H9 (cell line): ENCODE results near the gene KCNIP1. TPM values are rescaled to one million over a fixed set of nuclear protein-coding genes. Genes with fewer than 3 reads are reported as not detected.

Source experiments
- DNase-seq: peaks from one replicate; pipeline ENCODE4 v3.0.0-alpha.2; 2017
- H2AFZ ChIP-seq: one replicate; pipeline ENCODE4 v1.6.1; 2013; ENCODE audit warnings: mild to moderate bottlenecking, low read length, control low read depth, moderate library complexity
- H2AK5ac ChIP-seq: 2 replicates; pipeline ENCODE4 v1.6.1; 2013; ENCODE audit warnings: low read length, control low read depth, mixed read lengths; ENCODE audit not compliant: insufficient read length
- H2BK120ac ChIP-seq: one replicate; pipeline ENCODE4 v1.6.1; 2013; ENCODE audit warnings: low read depth, mild to moderate bottlenecking, low read length, control low read depth, inconsistent platforms; ENCODE audit not compliant: poor library complexity, severe bottlenecking
- H2BK12ac ChIP-seq: 2 replicates; pipeline ENCODE4 v1.6.1; 2013; ENCODE audit warnings: low read length, control low read depth, mixed read lengths, low read depth; ENCODE audit not compliant: insufficient read length
- H2BK15ac ChIP-seq: 2 replicates; pipeline ENCODE4 v1.6.1; 2013; ENCODE audit warnings: low read depth, low read length, control low read depth
- H2BK20ac ChIP-seq: one replicate; pipeline ENCODE4 v1.6.1; 2013; ENCODE audit warnings: low read depth, mild to moderate bottlenecking, low read length, control low read depth, inconsistent platforms; ENCODE audit not compliant: poor library complexity, severe bottlenecking
- H2BK5ac ChIP-seq: 2 replicates; pipeline ENCODE4 v1.6.1; 2013; ENCODE audit warnings: low read length, control low read depth, mixed read lengths; ENCODE audit not compliant: insufficient read length
- H3K14ac ChIP-seq: 2 replicates; pipeline ENCODE4 v1.6.1; 2013; ENCODE audit warnings: low read length, control low read depth; ENCODE audit not compliant: insufficient read depth
- H3K18ac ChIP-seq: 2 replicates; pipeline ENCODE4 v1.6.1; 2013; ENCODE audit warnings: low read depth, mild to moderate bottlenecking, mixed read lengths, low read length, control low read depth; ENCODE audit not compliant: insufficient read length
- H3K23ac ChIP-seq: 2 replicates; pipeline ENCODE4 v1.6.1; 2013; ENCODE audit warnings: low read length, control low read depth, mixed read lengths, low read depth; ENCODE audit not compliant: insufficient read length
- H3K23me2 ChIP-seq: 2 replicates; pipeline ENCODE4 v1.6.1; 2013; ENCODE audit warnings: low read depth, mild to moderate bottlenecking, mixed read lengths, low read length, control low read depth; ENCODE audit not compliant: insufficient read length, poor library complexity, severe bottlenecking
- H3K27ac ChIP-seq: 2 replicates; pipeline ENCODE4 v1.5.1; 2013; ENCODE audit warnings: low read length, control low read depth, mixed read lengths, low read depth; ENCODE audit not compliant: insufficient read length
- H3K27me3 ChIP-seq: 2 replicates; pipeline ENCODE4 v1.6.1; 2013; ENCODE audit warnings: low read length, control low read depth, inconsistent platforms; ENCODE audit not compliant: insufficient read depth
- H3K4ac ChIP-seq: 2 replicates; pipeline ENCODE4 v1.6.1; 2013; ENCODE audit warnings: low read depth, mild to moderate bottlenecking, control low read depth, inconsistent platforms, low read length, moderate library complexity
- H3K4me1 ChIP-seq: 2 replicates; pipeline ENCODE4 v1.6.1; 2013; ENCODE audit warnings: low read length, control low read depth, inconsistent platforms; ENCODE audit not compliant: insufficient read depth
- H3K4me2 ChIP-seq: 2 replicates; pipeline ENCODE4 v1.6.1; 2013; ENCODE audit warnings: low read length, control low read depth, mixed read lengths; ENCODE audit not compliant: insufficient read length, insufficient read depth
- H3K56ac ChIP-seq: 2 replicates; pipeline ENCODE4 v1.6.1; 2013; ENCODE audit warnings: low read depth, mild to moderate bottlenecking, mixed read lengths, low read length, control low read depth; ENCODE audit not compliant: insufficient read length
- H3K79me1 ChIP-seq: 2 replicates; pipeline ENCODE4 v1.6.1; 2013; ENCODE audit warnings: low read depth, mild to moderate bottlenecking, moderate library complexity, low read length, control low read depth, inconsistent platforms; ENCODE audit not compliant: insufficient read depth, poor library complexity, severe bottlenecking
- H3K79me2 ChIP-seq: 2 replicates; pipeline ENCODE4 v1.6.1; 2013; ENCODE audit warnings: low read length, control low read depth, inconsistent platforms; ENCODE audit not compliant: insufficient read depth
- H3K9ac ChIP-seq: 2 replicates; pipeline ENCODE4 v1.6.1; 2013; ENCODE audit warnings: low read length, control low read depth, mixed read lengths; ENCODE audit not compliant: insufficient read length; ENCODE audit errors: extremely low read depth
- H3K9me3 ChIP-seq: one replicate; pipeline ENCODE4 v1.6.1; 2013; ENCODE audit warnings: low read depth, low read length, inconsistent platforms; ENCODE audit not compliant: control insufficient read depth
- H3T11ph ChIP-seq: one replicate; pipeline ENCODE4 v1.6.1; 2013; ENCODE audit warnings: mild to moderate bottlenecking, low read length, control low read depth, inconsistent platforms
- H4K20me1 ChIP-seq: one replicate; pipeline ENCODE4 v1.6.1; 2013; ENCODE audit not compliant: control insufficient read depth, insufficient read length, insufficient read depth
- H4K5ac ChIP-seq: 2 replicates; pipeline ENCODE4 v1.6.1; 2013; ENCODE audit warnings: low read depth, mild to moderate bottlenecking, mixed read lengths, low read length, control low read depth; ENCODE audit not compliant: insufficient read length
- H4K8ac ChIP-seq: replicated peaks from 2 replicates; pipeline ENCODE4 v1.6.1; 2013; ENCODE audit warnings: low read length, control low read depth, mixed read lengths, low read depth; ENCODE audit not compliant: insufficient read length
- H4K91ac ChIP-seq: 2 replicates; pipeline ENCODE4 v1.6.1; 2013; ENCODE audit warnings: low read depth, mild to moderate bottlenecking, moderate library complexity, mixed read lengths, low read length, control low read depth; ENCODE audit not compliant: insufficient read length
- H3K27ac Mint-ChIP-seq, 3 experiments: 2 replicates in 2 of 3; 3 replicates in 1 of 3; pipeline ENCODE4 v1.8.0; 2020 to 2021; ENCODE audit warnings: mixed read lengths in 3 of 3, mild to moderate bottlenecking in 1 of 3, moderate library complexity in 1 of 3
- H3K27me3 Mint-ChIP-seq: 2 replicates; pipeline ENCODE4 v1.8.0; 2021; ENCODE audit warnings: low read depth, mild to moderate bottlenecking, moderate library complexity, mixed read lengths
- H3K36me3 Mint-ChIP-seq, 3 experiments: 2 replicates in 2 of 3; 3 replicates in 1 of 3; pipeline ENCODE4 v1.8.0; 2020 to 2021; ENCODE audit warnings: low read depth in 3 of 3, mixed read lengths in 3 of 3; ENCODE audit not compliant: insufficient read depth in 1 of 3
- H3K4me1 Mint-ChIP-seq, 2 experiments: 2 replicates each; pipeline ENCODE4 v1.8.0; 2020; ENCODE audit warnings: mixed read lengths in 2 of 2
- H3K4me3 Mint-ChIP-seq, 2 experiments: 2 replicates in 1 of 2; 3 replicates in 1 of 2; pipeline ENCODE4 v1.8.0; 2020 to 2021; ENCODE audit warnings: mild to moderate bottlenecking in 2 of 2, mixed read lengths in 2 of 2, moderate library complexity in 1 of 2
- H3K9me3 Mint-ChIP-seq, 2 experiments: 2 replicates in 1 of 2; 3 replicates in 1 of 2; pipeline ENCODE4 v1.8.0; 2020; ENCODE audit warnings: mild to moderate bottlenecking in 2 of 2, mixed read lengths in 2 of 2, moderate library complexity in 1 of 2
- CTCF ChIP-seq: fragments of 200-600 bp; sonication (generic); conservative IDR thresholded peaks from 3 replicates; pipeline ENCODE4 v1.8.0; 2021; ENCODE audit warnings: antibody characterized with exemption, mild to moderate bottlenecking
- WGBS: extraction: QIAGEN DNeasy Blood & Tissue Kit; methylation state at CpG from one replicate; pipeline ENCODE4 v1.1.7; 2013; ENCODE audit warnings: missing lambda C conversion rate, low lambda C conversion rate, mixed read lengths; ENCODE audit not compliant: insufficient read length; ENCODE audit errors: extremely low coverage; 5-methylcytosine and 5-hydroxymethylcytosine counted together
- total RNA-seq: library from RNA; stranded (reverse); gene quantifications from 2 replicates; pipeline ENCODE4 v1.2.1, GENCODE V29; 2021

KCNIP1 gene
- total RNA-seq, 1 experiment from 2014 or later: 0.63 TPM

- H3K4me2 ChIP-seq: no peak overlapping the region
- no peak for DNase-seq
- no peak overlapping the region for H4K91ac ChIP-seq
- H2AFZ ChIP-seq: no peak overlapping the region
- Mint-ChIP-seq H3K27ac (no peak overlapping the region; a peak in 1 of 7 replicates), H3K4me1 (peaks cover 7 to 10% of the 10 kb centered on the region in 2 experiments), H3K4me3 (no peak overlapping the region), H3K9me3 (peaks cover 8 to 10% of the 10 kb centered on the region in 2 experiments; a peak in 4 of 5 replicates), H3K27me3 (peaks cover 9% of the 10 kb centered on the region), H3K36me3 (peaks cover 0 to 10% (median 5%) of the 10 kb centered on the region in 3 experiments; a peak in 2 of 7 replicates)
- H2BK20ac ChIP-seq: no peak overlapping the region
- H3K56ac ChIP-seq: no peak overlapping the region
- H4K8ac ChIP-seq: no peak overlapping the region
- H4K5ac ChIP-seq: no peak overlapping the region
- H2AK5ac ChIP-seq: no peak overlapping the region
- no peak overlapping the region for H3K9ac ChIP-seq
- no peaks in the 10 kb centered on the region for H4K20me1 ChIP-seq
- no peak overlapping the region for H3K18ac ChIP-seq
- no peaks in the 10 kb centered on the region for H3K23me2 ChIP-seq
- no CpG with 5 or more reads among the region's 1 CpG for WGBS
- TF ChIP-seq CTCF: no peak
- no peaks in the 10 kb centered on the region for H3K27me3 ChIP-seq
- H3K4ac ChIP-seq: no peak overlapping the region
- no peak overlapping the region for H3T11ph ChIP-seq
- H3K4me1 ChIP-seq: no peaks in the 10 kb centered on the region
- no peak overlapping the region for H3K23ac ChIP-seq
- no peak overlapping the region for H2BK15ac ChIP-seq
- H3K79me1 ChIP-seq: no peaks in the 10 kb centered on the region
- no peaks in the 10 kb centered on the region for H3K9me3 ChIP-seq
- H3K14ac ChIP-seq: no peak overlapping the region
- H2BK12ac ChIP-seq: no peak overlapping the region
- no peak overlapping the region for H2BK120ac ChIP-seq
- H3K27ac ChIP-seq: no peak overlapping the region
- H3K79me2 ChIP-seq: no peaks in the 10 kb centered on the region
- H2BK5ac ChIP-seq: no peak overlapping the region
Measured at GRCh38 chr5:170541146-170541769, 37.4 kb downstream of the KCNIP1 start.
